Spleen (tissue), 11 donors: ENCODE results near the gene AKR1E2. TPM values are rescaled to one million over a fixed set of nuclear protein-coding genes. Genes with fewer than 3 reads are reported as not detected.

ENCODE experiments used
- DNase-seq: peaks from one replicate; pipeline ENCODE4 v3.0.0-alpha.2; 2020
- H3K27ac ChIP-seq, 8 donors: fragments of 200-600 bp; sonication (generic) in 7 of 8; 1 replicate in 4 of 8; 2 replicates in 4 of 8; pipeline versions ENCODE4 v1.5.0 to v1.8.0; 2016 to 2021; ENCODE audit warnings: inconsistent platforms in 4 of 8, mild to moderate bottlenecking in 4 of 8, moderate library complexity in 1 of 8
- H3K27me3 ChIP-seq, 7 donors: fragments of 200-600 bp; sonication (generic) in 6 of 7; replicated peaks in 1 of 7; 1 replicate in 4 of 7; 2 replicates in 3 of 7; pipeline versions ENCODE4 v1.5.0 to v1.8.0; 2016 to 2021; ENCODE audit warnings: inconsistent platforms in 3 of 7, mild to moderate bottlenecking in 1 of 7
- H3K36me3 ChIP-seq, 6 donors: fragments of 200-600 bp; sonication (generic) in 5 of 6; 1 replicate in 4 of 6; 2 replicates in 2 of 6; pipeline versions ENCODE4 v1.5.0 to v1.8.0; 2016 to 2021; ENCODE audit warnings: inconsistent platforms in 2 of 6
- H3K4me1 ChIP-seq, 6 donors: fragments of 200-600 bp; sonication (generic) in 5 of 6; 1 replicate in 3 of 6; 2 replicates in 3 of 6; pipeline versions ENCODE4 v1.5.0 to v1.8.0; 2016 to 2021; ENCODE audit warnings: inconsistent platforms in 3 of 6
- H3K4me3 ChIP-seq, 8 donors: fragments of 200-600 bp; sonication (generic) in 7 of 8; 1 replicate in 4 of 8; 2 replicates in 4 of 8; pipeline versions ENCODE4 v1.5.0 to v1.8.0; 2016 to 2021; ENCODE audit warnings: inconsistent platforms in 4 of 8, mild to moderate bottlenecking in 4 of 8, moderate library complexity in 2 of 8
- H3K9me3 ChIP-seq, 8 donors: fragments of 200-600 bp; sonication (generic) in 7 of 8; 1 replicate in 4 of 8; 2 replicates in 4 of 8; pipeline versions ENCODE4 v1.5.0 to v1.8.0; 2016 to 2021; ENCODE audit warnings: inconsistent platforms in 4 of 8
- CTCF ChIP-seq, 11 experiments: fragments of 200-600 bp in 7 of 11; fragments of 450-650 bp in 4 of 11; sonication (generic) in 4 of 11; IDR thresholded peaks in 8 of 11; conservative IDR thresholded peaks in 3 of 11; 1 replicate in 7 of 11; 2 replicates in 4 of 11; pipeline versions ENCODE4 v1.4.0 to v1.8.0; 2016 to 2021; ENCODE audit warnings: antibody characterized with exemption in 11 of 11, inconsistent platforms in 4 of 11, mild to moderate bottlenecking in 1 of 11
- POLR2A ChIP-seq, 3 donors: fragments of 450-650 bp; IDR thresholded peaks; one replicate each; pipeline ENCODE4 v1.5.1; 2017; ENCODE audit warnings: antibody characterized with exemption in 3 of 3, mild to moderate bottlenecking in 1 of 3
- POLR2AphosphoS5 ChIP-seq, 3 donors: sonication (generic); formaldehyde crosslinking; IDR thresholded peaks; one replicate each; pipeline ENCODE4 v1.5.1; 2017; ENCODE audit warnings: antibody characterized with exemption in 3 of 3
- WGBS, 5 donors: extraction: QIAGEN DNeasy Blood & Tissue Kit in 3 of 5; methylation state at CpG; one replicate each; pipeline versions ENCODE4 v1.1.5 to v1.1.7; 2013 to 2018; 5-methylcytosine and 5-hydroxymethylcytosine counted together
- intact Hi-C: fragments of 100-400 bp; cut with DNase I; formaldehyde crosslinking; loops from one replicate; pipeline ENCODE4 v1.15.0; 2023; ENCODE audit warnings: low total_unique reads
- polyA plus RNA-seq, 3 donors: library from polyadenylated mRNA; stranded (reverse); fragments of 200-250 nt; gene quantifications; one replicate each; pipeline ENCODE4 v1.2.1, GENCODE V29; 2013
- total RNA-seq, 7 donors: library from RNA; depleted of rRNA in 3 of 7; stranded (reverse); fragments of >200 nt in 3 of 7; fragmentation: NEBNext Ultra II Directional in 4 of 7; extraction: Animal tissue kit (Norgen Biotek cat#: 25700) in 4 of 7; gene quantifications; one replicate each; pipeline versions ENCODE4 v1.1.0 to v1.2.1, GENCODE V29; 2016 to 2021
- donor health status: healthy with polysubstance abuse.
- donor health status: DM: no; HTN: no; CAD: no; lungs with moderate emphysema.
- donor health status: DM: no; HTN: no; CAD: no.
- donor health status: Bipolar disorder and iron deficiency.
- donor health status: healthy.
- donor health status: DM: no; HTN: no; CAD: no.
- donor health status: DM: yes; HTN: yes; CAD: no.

Gene AKR1E2
- total and polyA plus RNA-seq, 10 donors = 0.58 to 11.1 (median 6.0) TPM

DNA sequence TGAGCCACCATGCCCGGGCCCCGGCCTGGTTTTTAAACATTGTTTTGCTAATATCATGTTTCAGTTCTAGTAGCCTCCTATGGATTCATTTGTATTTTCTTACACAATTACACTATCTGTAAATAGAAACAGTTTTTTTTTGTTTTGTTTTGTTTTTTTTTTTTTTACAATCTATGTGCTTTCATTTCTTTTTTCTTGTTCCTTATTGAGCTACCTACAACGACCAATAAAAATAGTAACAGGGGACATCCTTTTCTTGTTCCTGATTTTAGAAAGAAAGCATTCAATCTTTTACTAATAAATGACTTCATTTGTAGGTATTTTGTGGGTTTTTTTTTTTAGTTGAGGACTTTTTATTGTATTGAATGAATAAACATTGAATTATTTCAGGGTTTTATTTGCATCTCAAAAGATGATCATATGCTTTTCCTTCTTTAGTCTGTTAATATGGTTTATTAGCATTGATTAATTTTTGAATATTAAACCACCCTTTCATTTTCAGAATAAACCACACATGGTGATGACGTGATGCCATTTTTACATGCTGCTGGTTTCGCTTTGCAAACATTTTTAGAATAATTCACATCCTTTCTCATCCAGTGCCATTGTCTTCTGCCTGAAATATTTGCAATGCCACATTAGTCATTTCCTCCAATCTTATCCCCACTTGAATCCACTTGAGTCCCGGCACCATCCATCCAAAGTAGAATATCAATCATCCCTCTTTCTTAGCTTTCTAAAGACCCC lies 18.1 kb upstream of the AKR1E2 start:
- WGBS, 5 donors = 50 to 64% (median 56%) methylated on average over 6 of the region's 6 CpGs
- TF ChIP-seq POLR2A (IDR thresholded peaks at IDR 0.05) = no peak

GRCh38 chr10:4809156-4809555 lies 16.9 kb upstream of the AKR1E2 start:
- DNase-seq = no peak
- Histone ChIP-seq H3K27me3 (no peaks in the 10 kb centered on the region), H3K27ac (no peak overlapping the region), H3K4me1 (peaks cover 0 to 19% (median 2%) of the 10 kb centered on the region in 6 donors), H3K36me3 (no peaks in the 10 kb centered on the region), H3K4me3 (no peak overlapping the region), H3K9me3 (no peaks in the 10 kb centered on the region)
- WGBS, 5 donors = 89 to 95% (median 93%) methylated on average over 4 of the region's 4 CpGs
- intact Hi-C loops = no loop called here
- TF ChIP-seq POLR2A (IDR thresholded peaks at IDR 0.05) = no peak
- no peak for TF ChIP-seq CTCF (IDR thresholded peaks at IDR 0.05 in 8 of 11, conservative IDR thresholded peaks at IDR 0.05 in 3 of 11)
- TF ChIP-seq POLR2AphosphoS5 (IDR thresholded peaks at IDR 0.05) = no peak

More for the DNA sequence above, 18.1 kb upstream of the AKR1E2 start:
- Histone ChIP-seq H3K4me3 (no peak overlapping the region), H3K9me3 (no peaks in the 10 kb centered on the region), H3K27ac (no peak overlapping the region), H3K36me3 (no peaks in the 10 kb centered on the region), H3K4me1 (peaks cover 0 to 17% (median 2%) of the 10 kb centered on the region in 6 donors), H3K27me3 (no peaks in the 10 kb centered on the region)
- intact Hi-C loops = no loop called here
- no peak for DNase-seq

DNA sequence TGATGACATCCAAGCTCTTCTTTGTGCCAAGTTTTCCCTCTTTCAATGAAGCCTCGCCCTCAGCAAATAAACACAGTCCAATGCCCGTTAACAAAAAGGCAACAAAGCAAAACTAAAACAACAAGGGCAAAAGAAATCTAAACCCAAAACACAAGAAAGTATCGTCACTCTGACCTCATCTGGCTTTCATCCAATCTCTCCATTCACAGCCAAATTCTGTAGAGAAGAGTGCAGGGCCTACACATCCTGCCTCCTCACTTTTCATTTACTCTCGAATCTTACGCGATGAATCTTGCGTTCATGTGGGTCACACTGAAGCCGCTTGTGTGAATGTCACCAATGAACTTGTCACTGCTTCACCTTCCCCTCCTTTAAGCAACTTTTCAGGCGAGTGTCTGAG lies 15.9 kb upstream of the AKR1E2 start:
- Histone ChIP-seq H3K9me3 (no peaks in the 10 kb centered on the region), H3K27me3 (no peaks in the 10 kb centered on the region), H3K27ac (no peak overlapping the region), H3K36me3 (no peaks in the 10 kb centered on the region), H3K4me1 (peaks cover 0 to 23% (median 7%) of the 10 kb centered on the region in 6 donors), H3K4me3 (no peak overlapping the region)
- intact Hi-C loops = no loop called here
- WGBS, 5 donors = 61 to 83% (median 73%) methylated on average over 9 of the region's 9 CpGs
- DNase-seq = no peak
- TF ChIP-seq POLR2AphosphoS5 (IDR thresholded peaks at IDR 0.05) (no peak), POLR2A (IDR thresholded peaks at IDR 0.05) (no peak), CTCF (IDR thresholded peaks at IDR 0.05 in 8 of 11, conservative IDR thresholded peaks at IDR 0.05 in 3 of 11) (no peak)

DNA sequence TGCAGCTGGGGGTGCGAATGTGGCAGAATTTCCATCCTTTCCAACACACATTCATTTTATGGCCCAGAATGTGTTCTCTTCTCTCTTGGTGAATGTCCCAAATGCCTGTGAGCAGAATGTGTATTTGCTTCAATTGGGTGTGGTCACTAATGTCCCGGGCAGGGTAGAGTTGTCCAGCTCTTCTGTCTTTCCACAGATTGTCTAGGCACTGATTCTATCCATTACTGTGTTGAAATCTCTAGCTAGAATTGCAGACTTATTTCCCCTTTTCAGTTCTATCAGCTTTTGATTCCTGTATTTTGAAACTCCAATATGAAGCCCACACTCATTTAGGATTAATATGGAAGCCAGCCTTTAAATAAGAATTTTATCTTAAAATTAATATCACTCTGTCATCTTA lies 14.0 kb upstream of the AKR1E2 start:
- intact Hi-C loops = no loop called here
- no peaks in the 10 kb centered on the region for H3K36me3 ChIP-seq
- H3K27ac ChIP-seq = no peak overlapping the region
- H3K4me3 ChIP-seq = no peak overlapping the region
- peaks cover 0 to 25% (median 8%) of the 10 kb centered on the region in 6 donors for H3K4me1 ChIP-seq
- WGBS, 5 donors = 61 to 93% (median 69%) methylated on average over 2 of the region's 2 CpGs
- no peaks in the 10 kb centered on the region for H3K27me3 ChIP-seq
- no peak for DNase-seq
- no peaks in the 10 kb centered on the region for H3K9me3 ChIP-seq
- TF ChIP-seq POLR2AphosphoS5 (IDR thresholded peaks at IDR 0.05) (no peak), POLR2A (IDR thresholded peaks at IDR 0.05) (no peak), CTCF (IDR thresholded peaks at IDR 0.05 in 8 of 11, conservative IDR thresholded peaks at IDR 0.05 in 3 of 11) (no peak)
